Subcutaneous abdominal adipose tissue (tissue), 5 donors: ENCODE results near the gene ZNF366.

Experiments used
- H3K27ac ChIP-seq: one replicate; pipeline ENCODE4 v1.7.0; 2013; ENCODE audit warnings: low read depth, mild to moderate bottlenecking, inconsistent platforms, low read length, moderate library complexity
- H3K27me3 ChIP-seq, 5 donors: one replicate each; pipeline ENCODE4 v1.7.0; 2013; ENCODE audit warnings: low read length in 5 of 5, inconsistent platforms in 1 of 5; ENCODE audit not compliant: control insufficient read depth in 5 of 5, insufficient read depth in 4 of 5
- H3K36me3 ChIP-seq, 5 donors: one replicate each; pipeline ENCODE4 v1.7.0; 2013; ENCODE audit warnings: low read length in 5 of 5; ENCODE audit not compliant: control insufficient read depth in 5 of 5, insufficient read depth in 5 of 5
- H3K4me1 ChIP-seq, 5 donors: one replicate each; pipeline ENCODE4 v1.7.0; 2013; ENCODE audit warnings: low read length in 5 of 5, mild to moderate bottlenecking in 3 of 5, moderate library complexity in 1 of 5; ENCODE audit not compliant: control insufficient read depth in 5 of 5, insufficient read depth in 5 of 5
- H3K4me3 ChIP-seq, 5 donors: one replicate each; pipeline ENCODE4 v1.7.0; 2013; ENCODE audit warnings: low read length in 5 of 5, low read depth in 1 of 5
- H3K9ac ChIP-seq, 5 donors: one replicate each; pipeline ENCODE4 v1.7.0; 2013; ENCODE audit warnings: low read length in 5 of 5, mild to moderate bottlenecking in 4 of 5, moderate library complexity in 3 of 5
- H3K9me3 ChIP-seq, 5 donors: one replicate each; pipeline ENCODE4 v1.7.0; 2013; ENCODE audit warnings: low read length in 5 of 5; ENCODE audit not compliant: control insufficient read depth in 5 of 5
- donor health status: healthy.
- donor health status: healthy.
- donor health status: healthy.
- donor health status: healthy.
- donor health status: healthy.

The ZNF366 gene

DNA sequence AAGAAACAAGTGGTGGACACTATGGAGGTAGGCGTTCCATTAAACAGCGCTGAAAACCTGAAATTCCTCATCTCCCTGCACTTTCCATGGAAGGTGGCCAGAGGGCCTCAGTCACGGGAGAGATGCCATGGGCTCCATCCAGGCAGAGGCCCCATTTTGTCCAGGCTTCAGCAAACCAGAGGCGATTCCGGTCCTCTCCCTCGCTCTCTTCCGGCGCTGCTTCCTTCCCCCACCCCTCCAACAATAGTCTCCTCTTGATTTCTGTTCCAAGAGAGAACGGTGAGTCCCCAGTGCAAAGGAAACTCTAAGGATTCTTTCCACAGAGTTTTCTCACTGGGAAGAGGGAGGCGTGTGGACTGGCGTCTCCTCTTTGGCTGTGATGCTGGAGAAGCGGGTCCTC is 7.5 kb downstream of the ZNF366 start:
- H3K4me1 ChIP-seq = peaks cover 0 to 52% (median 36%) of the 10 kb centered on the region in 5 donors
- peak overlapping the region; percentile 59 for H3K27ac ChIP-seq
- peak overlapping the region in 4 of 5 donors; percentile 1 to 28 (median 14) for H3K4me3 ChIP-seq
- no peaks in the 10 kb centered on the region for H3K9me3 ChIP-seq
- H3K27me3 ChIP-seq = no peaks in the 10 kb centered on the region
- H3K9ac ChIP-seq = peak overlapping the region in 1 of 5 donors; percentile 10
- no peaks in the 10 kb centered on the region for H3K36me3 ChIP-seq

DNA sequence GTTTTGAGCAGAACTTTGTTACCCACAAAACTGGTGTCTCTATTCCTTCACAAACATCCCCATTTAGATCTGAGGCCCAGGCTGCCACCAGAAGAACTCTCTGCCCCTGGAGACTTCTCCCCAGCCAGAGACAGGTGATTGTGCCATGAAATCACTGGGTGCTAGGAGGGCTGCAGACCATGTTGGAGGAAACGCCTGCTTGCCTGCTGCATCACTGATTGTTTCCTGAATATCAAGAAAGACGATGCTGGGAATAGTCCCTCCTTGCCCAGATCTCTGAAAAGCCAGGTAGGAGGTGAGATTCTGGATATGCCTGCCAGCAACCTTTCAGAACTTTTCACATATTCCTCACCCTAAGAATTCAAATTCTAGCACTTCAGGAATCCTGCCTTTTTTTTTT is 8.1 kb downstream of the ZNF366 start:
- Histone ChIP-seq H3K36me3 (no peaks in the 10 kb centered on the region), H3K27me3 (no peaks in the 10 kb centered on the region), H3K4me1 (peaks cover 0 to 48% (median 30%) of the 10 kb centered on the region in 5 donors), H3K27ac (no peak overlapping the region), H3K9me3 (no peaks in the 10 kb centered on the region), H3K9ac (no peak overlapping the region), H3K4me3 (no peak overlapping the region)

DNA sequence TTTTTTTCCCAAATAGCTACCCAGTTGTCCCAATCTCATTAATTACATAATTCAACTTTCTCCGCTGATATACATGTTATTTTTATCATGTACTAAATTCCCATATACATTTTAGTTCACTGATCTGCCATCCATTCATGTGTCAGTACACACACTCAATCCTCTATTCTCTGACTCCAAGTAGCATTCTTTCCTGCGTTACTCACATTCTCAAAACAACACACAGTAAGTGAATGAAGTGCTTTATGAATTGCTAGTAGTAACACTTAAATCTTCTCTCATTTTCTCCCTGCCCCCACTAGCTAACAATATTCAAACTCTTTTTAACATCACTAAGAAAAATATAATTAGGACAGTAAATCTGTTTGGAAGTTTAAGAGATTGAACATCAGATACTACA is 8.9 kb downstream of the ZNF366 start:
- H3K4me3 ChIP-seq = no peak overlapping the region
- H3K27ac ChIP-seq = no peak overlapping the region
- no peaks in the 10 kb centered on the region for H3K36me3 ChIP-seq
- no peaks in the 10 kb centered on the region for H3K27me3 ChIP-seq
- H3K9me3 ChIP-seq = no peaks in the 10 kb centered on the region
- H3K9ac ChIP-seq = no peak overlapping the region
- H3K4me1 ChIP-seq = peaks cover 0 to 40% (median 22%) of the 10 kb centered on the region in 5 donors

DNA sequence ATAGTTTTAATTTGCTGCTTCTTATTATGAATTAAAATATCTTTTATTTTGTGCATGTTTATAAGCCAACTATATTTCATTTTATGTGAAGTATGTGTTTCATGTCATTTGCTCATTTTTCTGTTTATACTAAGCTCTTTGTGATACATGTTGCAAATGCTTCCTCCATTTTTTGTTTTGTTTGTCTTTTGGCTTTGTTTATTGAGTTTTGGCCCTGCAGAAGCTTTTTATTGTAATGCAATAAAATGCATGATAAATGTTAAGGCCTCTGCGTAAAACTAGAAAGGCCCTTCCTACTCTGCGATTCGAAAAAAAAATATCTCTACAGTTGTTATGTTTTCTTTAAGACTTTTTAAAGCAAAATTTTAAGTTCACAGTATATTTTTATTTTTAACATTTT is 9.4 kb downstream of the ZNF366 start:
- Histone ChIP-seq H3K27me3 (no peaks in the 10 kb centered on the region), H3K4me1 (peaks cover 0 to 38% (median 20%) of the 10 kb centered on the region in 5 donors), H3K4me3 (no peak overlapping the region), H3K27ac (no peak overlapping the region), H3K9ac (no peak overlapping the region), H3K9me3 (no peaks in the 10 kb centered on the region), H3K36me3 (no peaks in the 10 kb centered on the region)

DNA sequence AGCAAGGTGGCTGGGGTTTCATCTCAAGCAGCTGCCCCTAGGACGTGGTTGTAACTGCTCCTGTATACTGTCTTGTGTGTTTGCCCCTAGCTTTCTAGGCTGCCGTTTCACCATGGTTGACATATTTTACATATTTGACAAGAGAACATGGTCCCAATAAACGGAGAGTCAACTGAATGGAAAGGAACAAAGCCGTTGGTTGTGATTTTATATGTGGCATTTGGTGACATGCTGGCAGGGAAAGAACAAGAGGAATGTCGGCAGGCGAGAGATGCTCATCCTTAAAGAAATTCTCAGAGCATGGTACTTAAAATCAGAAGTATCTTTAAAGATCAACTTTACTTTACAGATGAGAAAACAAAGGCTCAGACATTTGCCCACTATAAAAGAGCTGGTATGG is 11.8 kb downstream of the ZNF366 start:
- no peak overlapping the region for H3K27ac ChIP-seq
- H3K4me1 ChIP-seq = peaks cover 0 to 25% (median 19%) of the 10 kb centered on the region in 5 donors
- no peaks in the 10 kb centered on the region for H3K9me3 ChIP-seq
- no peak overlapping the region for H3K9ac ChIP-seq
- no peak overlapping the region for H3K4me3 ChIP-seq
- no peaks in the 10 kb centered on the region for H3K36me3 ChIP-seq
- H3K27me3 ChIP-seq = no peaks in the 10 kb centered on the region

DNA sequence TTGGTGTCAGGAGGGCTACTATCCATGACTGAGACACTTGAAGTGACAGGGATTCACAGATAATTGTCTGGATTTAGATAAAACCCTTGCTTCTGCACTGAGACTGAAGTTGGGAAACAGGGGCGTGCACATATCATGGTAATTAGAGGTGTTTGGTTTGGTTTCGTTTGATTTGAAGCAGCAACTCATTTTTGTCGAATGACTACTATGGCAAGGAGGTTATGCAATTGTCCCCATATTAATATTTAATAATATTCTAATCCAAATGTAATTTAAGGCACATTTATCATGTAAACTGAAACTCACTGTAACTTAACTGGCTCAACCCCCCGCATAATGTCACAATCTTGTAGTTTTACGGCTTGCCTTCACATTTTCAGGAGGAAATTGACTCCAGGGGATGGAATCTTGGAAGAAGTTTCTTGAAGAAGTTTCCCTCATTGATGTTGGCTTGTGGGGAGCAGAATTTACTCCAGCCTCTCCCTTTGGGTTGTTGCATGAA is 12.5 kb downstream of the ZNF366 start:
- Histone ChIP-seq H3K36me3 (no peaks in the 10 kb centered on the region), H3K4me3 (no peak overlapping the region), H3K9ac (no peak overlapping the region), H3K4me1 (peaks cover 0 to 18% (median 14%) of the 10 kb centered on the region in 5 donors), H3K27me3 (no peaks in the 10 kb centered on the region), H3K27ac (no peak overlapping the region), H3K9me3 (no peaks in the 10 kb centered on the region)

DNA sequence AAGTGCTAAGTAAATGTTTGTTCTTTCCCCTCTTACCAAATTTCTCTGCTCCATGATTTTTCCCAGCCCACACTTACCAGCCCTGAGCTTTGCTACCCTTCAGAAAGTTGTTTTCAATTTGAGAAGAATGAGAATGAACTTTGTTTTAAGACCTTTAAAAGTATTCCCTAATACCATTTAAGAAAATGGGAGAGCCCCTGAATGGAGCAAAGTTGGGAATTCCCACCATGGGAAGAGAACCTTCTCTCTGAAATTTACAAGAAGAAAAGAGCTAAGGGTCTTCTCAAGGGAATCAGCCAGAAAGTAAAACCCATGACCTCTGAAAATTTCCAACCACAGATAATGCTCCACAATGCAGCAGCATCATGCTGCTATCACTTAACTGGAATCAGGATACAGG is 17.7 kb downstream of the ZNF366 start:
- Histone ChIP-seq H3K36me3 (no peaks in the 10 kb centered on the region), H3K9me3 (no peaks in the 10 kb centered on the region), H3K4me1 (peaks cover 2 to 32% (median 22%) of the 10 kb centered on the region in 5 donors), H3K9ac (no peak overlapping the region), H3K27ac (no peak overlapping the region), H3K4me3 (no peak overlapping the region), H3K27me3 (no peaks in the 10 kb centered on the region)

DNA sequence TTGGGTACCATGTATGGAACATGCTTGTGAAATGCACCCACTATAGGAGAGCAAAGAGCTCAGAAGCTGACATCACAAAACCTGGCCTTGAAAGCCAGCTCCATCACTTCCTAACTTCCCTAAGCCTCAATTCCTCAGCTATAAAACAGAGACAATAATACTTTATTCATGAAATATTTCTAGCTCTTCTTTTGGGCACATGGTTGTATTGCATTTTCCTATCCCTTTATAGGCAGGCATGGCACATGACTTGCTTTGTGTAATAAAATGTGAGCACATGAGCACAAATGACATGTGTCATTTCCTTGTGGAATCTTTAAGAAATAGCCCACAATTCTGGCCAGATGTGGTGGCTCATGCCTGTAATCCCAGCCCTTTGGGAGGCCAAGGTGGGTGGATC is 18.5 kb downstream of the ZNF366 start:
- Histone ChIP-seq H3K36me3 (no peaks in the 10 kb centered on the region), H3K27ac (no peak overlapping the region), H3K4me3 (no peak overlapping the region), H3K27me3 (no peaks in the 10 kb centered on the region), H3K9me3 (no peaks in the 10 kb centered on the region), H3K9ac (no peak overlapping the region), H3K4me1 (peaks cover 2 to 32% (median 19%) of the 10 kb centered on the region in 5 donors)

DNA sequence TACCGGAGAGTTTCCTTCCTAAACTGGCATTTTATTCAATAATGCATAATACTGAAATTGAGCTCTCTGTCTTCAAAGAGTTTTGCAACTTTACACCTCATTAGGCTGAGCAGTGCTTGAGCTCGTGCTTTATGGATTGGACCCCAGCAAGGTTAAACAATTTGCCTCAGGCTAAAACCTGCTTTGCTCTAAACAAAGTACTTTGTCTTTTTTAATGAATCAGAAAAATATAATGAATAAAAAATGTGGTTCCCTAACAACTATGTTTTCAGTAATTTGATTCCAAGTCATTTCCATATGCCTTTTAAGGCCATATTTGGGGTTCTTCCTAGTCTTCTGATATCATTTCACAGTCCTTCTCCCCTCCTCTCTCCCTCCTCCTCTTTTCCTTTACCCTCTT is 20.0 kb downstream of the ZNF366 start:
- Histone ChIP-seq H3K36me3 (peaks cover 0 to 7% (median 0%) of the 10 kb centered on the region in 5 donors), H3K9me3 (no peaks in the 10 kb centered on the region), H3K9ac (no peak overlapping the region), H3K4me1 (peaks cover 2 to 32% (median 19%) of the 10 kb centered on the region in 5 donors), H3K4me3 (no peak overlapping the region), H3K27me3 (no peaks in the 10 kb centered on the region), H3K27ac (no peak overlapping the region)

DNA sequence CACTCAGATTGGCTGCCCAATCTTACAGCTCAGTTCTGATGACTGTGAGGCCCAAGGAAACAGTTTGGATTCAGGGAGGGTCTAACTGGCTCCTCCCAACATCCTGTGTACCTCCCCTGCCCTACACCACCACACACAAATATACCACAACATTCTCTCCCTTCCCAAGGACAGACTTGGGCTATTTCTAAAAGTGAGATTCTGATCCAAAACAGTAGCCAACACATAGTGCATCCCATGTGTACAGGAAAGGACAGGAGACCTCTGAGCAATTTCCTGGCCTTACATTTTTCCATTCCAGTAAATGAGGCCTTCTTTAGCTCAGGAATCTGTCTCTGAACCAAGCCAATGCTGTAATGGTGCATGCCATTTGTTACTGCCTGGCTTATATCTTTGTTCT is 20.8 kb downstream of the ZNF366 start:
- Histone ChIP-seq H3K9ac (no peak overlapping the region), H3K27me3 (no peaks in the 10 kb centered on the region), H3K27ac (no peak overlapping the region), H3K9me3 (no peaks in the 10 kb centered on the region), H3K36me3 (peaks cover 0 to 7% (median 0%) of the 10 kb centered on the region in 5 donors), H3K4me3 (no peak overlapping the region), H3K4me1 (peaks cover 2 to 32% (median 19%) of the 10 kb centered on the region in 5 donors)
